HEK293T (cell line): Measurements from ENCODE around the gene IL17RC.
A peak's percentile ranks its signal among the peaks of the same experiment; 100 is the strongest.

ENCODE experiments used
- CTCF ChIA-PET: fragments of 350-600 bp; formaldehyde crosslinking; extraction: SDS; loops from one replicate; lab custom pipeline; 2021; ENCODE audit warnings: antibody characterized with exemption, inconsistent platforms; lab: Yijun Ruan, JAX
- POLR2A ChIA-PET: fragments of 350-600 bp; formaldehyde crosslinking; extraction: SDS; loops from one replicate; lab custom pipeline; 2020; ENCODE audit warnings: antibody characterized with exemption, inconsistent platforms; lab: Yijun Ruan, JAX
- DNase-seq: peaks from one replicate; pipeline ENCODE4 v3.0.0; 2012; ENCODE audit warnings: mixed read lengths; ENCODE audit errors: extremely low spot score
- ARNT ChIP-seq: fragments of 450-650 bp; IDR thresholded peaks from 2 replicates; pipeline ENCODE4 v1.6.1; 2017; ENCODE audit warnings: mild to moderate bottlenecking
- BHLHE40 ChIP-seq: fragments of 450-650 bp; IDR thresholded peaks from 2 replicates; pipeline ENCODE4 v1.6.1; 2016; ENCODE audit warnings: mild to moderate bottlenecking, moderate library complexity, borderline replicate concordance
- CTBP1 ChIP-seq: fragments of 450-650 bp; IDR thresholded peaks from 2 replicates; pipeline ENCODE4 v1.6.1; 2016; ENCODE audit warnings: borderline replicate concordance
- ELF4 ChIP-seq: fragments of 450-650 bp; IDR thresholded peaks from 2 replicates; pipeline ENCODE4 v1.6.1; 2017; ENCODE audit warnings: antibody characterized with exemption
- FOXA1 ChIP-seq: fragments of 450-650 bp; IDR thresholded peaks from 2 replicates; pipeline ENCODE4 v1.6.1; 2016; ENCODE audit warnings: mild to moderate bottlenecking
- FOXK2 ChIP-seq: fragments of 450-650 bp; IDR thresholded peaks from 2 replicates; pipeline ENCODE4 v1.6.1; 2016; ENCODE audit warnings: mild to moderate bottlenecking
- FOXM1 ChIP-seq: fragments of 450-650 bp; IDR thresholded peaks from 2 replicates; pipeline ENCODE4 v1.6.1; 2017; ENCODE audit warnings: mild to moderate bottlenecking, borderline replicate concordance
- HDGF ChIP-seq: fragments of 450-650 bp; IDR thresholded peaks from 2 replicates; pipeline ENCODE4 v1.6.1; 2017; ENCODE audit warnings: antibody characterized with exemption, borderline replicate concordance
- L3MBTL2 ChIP-seq: fragments of 450-650 bp; conservative IDR thresholded peaks from 2 replicates; pipeline ENCODE4 v1.6.1; 2016; ENCODE audit warnings: mild to moderate bottlenecking
- LEF1 ChIP-seq: fragments of 450-650 bp; IDR thresholded peaks from 2 replicates; pipeline ENCODE4 v1.6.1; 2017; ENCODE audit warnings: mild to moderate bottlenecking, borderline replicate concordance
- NFRKB ChIP-seq: fragments of 450-650 bp; IDR thresholded peaks from 2 replicates; pipeline ENCODE4 v1.6.1; 2016; ENCODE audit warnings: mild to moderate bottlenecking, moderate library complexity
- PKNOX1 ChIP-seq: fragments of 450-650 bp; IDR thresholded peaks from 2 replicates; pipeline ENCODE4 v1.6.1; 2016
- SP1 ChIP-seq: fragments of 450-650 bp; IDR thresholded peaks from 2 replicates; pipeline ENCODE4 v1.6.1; 2017
- SUZ12 ChIP-seq: fragments of 450-650 bp; IDR thresholded peaks from 2 replicates; pipeline ENCODE4 v1.6.1; 2016; ENCODE audit warnings: mild to moderate bottlenecking
- TARDBP ChIP-seq: fragments of 450-650 bp; IDR thresholded peaks from 2 replicates; pipeline ENCODE4 v1.6.1; 2016
- ZNF384 ChIP-seq: fragments of 450-650 bp; IDR thresholded peaks from 2 replicates; pipeline ENCODE4 v1.6.1; 2016

Gene IL17RC

GRCh38 chr3:9903904-9904303 lies 13.0 kb upstream of the IL17RC start:
- TF ChIP-seq BHLHE40, result no peak
- no peak for TF ChIP-seq L3MBTL2
- TF ChIP-seq CTBP1, result no peak
- TF ChIP-seq ELF4, result no peak
- TF ChIP-seq FOXK2, result no peak
- TF ChIP-seq FOXM1, result no peak
- DNase-seq, result no peak
- CTCF ChIA-PET, result no interaction called here
- POLR2A ChIA-PET, result interaction anchor here (0.7 to 1.0 kb wide), 2 partner anchors 12 to 14 kb away, joined by 3 read pairs; no protein-coding TSS in a partner anchor

GRCh38 chr3:9906480-9906879 lies 10.4 kb upstream of the IL17RC start:
- no peak for DNase-seq
- no peak for TF ChIP-seq FOXK2
- TF ChIP-seq FOXM1, result no peak
- TF ChIP-seq SUZ12, result no peak
- no peak for TF ChIP-seq ELF4
- TF ChIP-seq TARDBP, result no peak
- no peak for TF ChIP-seq LEF1
- TF ChIP-seq HDGF, result no peak
- no peak for TF ChIP-seq FOXA1
- TF ChIP-seq PKNOX1, result no peak
- no peak for TF ChIP-seq BHLHE40
- no peak for TF ChIP-seq SP1
- no peak for TF ChIP-seq ARNT
- no peak for TF ChIP-seq ZNF384
- TF ChIP-seq L3MBTL2, result no peak
- TF ChIP-seq NFRKB, result no peak
- no peak for TF ChIP-seq CTBP1
- CTCF ChIA-PET, result interaction anchor here (1.1 kb wide), 1 partner anchor 25 kb away, joined by 3 read pairs; no protein-coding TSS in a partner anchor
- POLR2A ChIA-PET, result no interaction called here

- TF ChIP-seq ARNT (no peak), BHLHE40 (no peak), NFRKB (no peak), TARDBP (no peak), LEF1 (no peak), ZNF384 (no peak), L3MBTL2 (no peak), SUZ12 (no peak), FOXM1 (no peak), ELF4 (no peak), CTBP1 (no peak), FOXA1 (no peak), PKNOX1 (no peak), HDGF (no peak), SP1 (no peak), FOXK2 (no peak)
- ChIA-PET CTCF (no interaction called here), POLR2A (interaction anchor here (1.2 kb wide), 1 partner anchor 15 kb away, joined by 3 read pairs; no protein-coding TSS in a partner anchor)
- DNase-seq, result no peak
These were observed 8.6 kb upstream of the IL17RC start for GRCh38 chr3:9908286-9908685.

- TF ChIP-seq FOXM1 (no peak), HDGF (no peak), ARNT (no peak), ELF4 (no peak), ZNF384 (no peak), CTBP1 (no peak), LEF1 (no peak), SP1 (no peak), L3MBTL2 (no peak), NFRKB (no peak), SUZ12 (no peak), TARDBP (no peak), FOXK2 (no peak), FOXA1 (no peak), PKNOX1 (no peak)
- CTCF ChIA-PET, result no interaction called here
- POLR2A ChIA-PET, result interaction anchor here (1.2 kb wide), 1 partner anchor 16 kb away, joined by 3 read pairs; no protein-coding TSS in a partner anchor
- DNase-seq, result no peak
These were observed 7.5 kb upstream of the IL17RC start for GRCh38 chr3:9909221-9910013.

GRCh38 chr3:9911863-9912262 lies 5.0 kb upstream of the IL17RC start:
- 0 out of 2 replicates have a peak, but pooled peaks have one; percentile 22 for TF ChIP-seq PKNOX1
- TF ChIP-seq L3MBTL2, result no peak
- TF ChIP-seq LEF1, result no peak
- TF ChIP-seq HDGF, result no peak
- no peak for TF ChIP-seq ARNT
- no peak for TF ChIP-seq SP1
- ChIA-PET CTCF (no interaction called here), POLR2A (interaction anchor here (1.3 kb wide), 1 partner anchor 18 kb away, joined by 5 read pairs; no protein-coding TSS in a partner anchor)
- DNase-seq, result no peak
